RWPE2 (cell line): ENCODE results near the gene LRIG1.

Source experiments
- ATAC-seq: fragments of 200-7000 bp; cut with Tn5 transposase; 3 replicates; pipeline ENCODE4 v1.9.1; 2021; ENCODE audit warnings: low read depth
- DNase-seq: peaks from one replicate; pipeline ENCODE4 v3.0.0-alpha.2; 2020; ENCODE audit warnings: low spot score
- H3K27ac ChIP-seq: fragments of 450-650 bp; 2 replicates; pipeline ENCODE4 v1.5.1; 2017; ENCODE audit warnings: mild to moderate bottlenecking; ENCODE audit not compliant: poor library complexity, severe bottlenecking
- H3K27me3 ChIP-seq: fragments of 250-450 bp; sonication (Bioruptor Pico); 2 replicates; pipeline ENCODE4 v1.5.1; 2021; ENCODE audit warnings: mild to moderate bottlenecking, moderate library complexity; ENCODE audit not compliant: insufficient read depth, poor library complexity, severe bottlenecking
- H3K36me3 ChIP-seq: fragments of 250-450 bp; sonication (Bioruptor Pico); 2 replicates; pipeline ENCODE4 v1.5.1; 2020; ENCODE audit warnings: low read depth, mild to moderate bottlenecking, moderate library complexity
- H3K4me1 ChIP-seq: fragments of 250-450 bp; sonication (Bioruptor Pico); 2 replicates; pipeline ENCODE4 v1.5.1; 2021; ENCODE audit warnings: mild to moderate bottlenecking, moderate library complexity; ENCODE audit not compliant: insufficient read depth, poor library complexity, severe bottlenecking
- H3K4me3 ChIP-seq: fragments of 250-450 bp; sonication (Bioruptor Pico); 2 replicates; pipeline ENCODE4 v1.5.1; 2021; ENCODE audit warnings: mild to moderate bottlenecking, moderate library complexity; ENCODE audit not compliant: severe bottlenecking
- H3K9me3 ChIP-seq: fragments of 250-450 bp; sonication (Bioruptor Pico); 2 replicates; pipeline ENCODE4 v1.5.1; 2021; ENCODE audit warnings: mild to moderate bottlenecking, moderate library complexity; ENCODE audit not compliant: severe bottlenecking
- CTCF ChIP-seq: fragments of 450-650 bp; IDR thresholded peaks from one replicate; pipeline ENCODE4 v1.5.1; 2017; ENCODE audit warnings: mild to moderate bottlenecking, moderate library complexity; ENCODE audit not compliant: poor library complexity, severe bottlenecking

LRIG1 gene

GRCh38 chr3:66501483-66502244 lies 842 bp upstream of the LRIG1 start:
- Histone ChIP-seq H3K36me3 (no peaks in the 10 kb centered on the region), H3K27ac (no peak overlapping the region), H3K4me3 (peak overlapping the region; percentile 92), H3K4me1 (no peaks in the 10 kb centered on the region), H3K27me3 (no peaks in the 10 kb centered on the region), H3K9me3 (no peaks in the 10 kb centered on the region)
- TF ChIP-seq CTCF, result peak; percentile 2
- ATAC-seq (no peak), DNase-seq (no peak)

GRCh38 chr3:66499881-66500575 lies 794 bp downstream of the LRIG1 start:
- no peak for DNase-seq
- Histone ChIP-seq H3K27ac (no peak overlapping the region), H3K9me3 (no peaks in the 10 kb centered on the region), H3K4me3 (peak overlapping the region; percentile 92), H3K36me3 (no peaks in the 10 kb centered on the region), H3K4me1 (no peaks in the 10 kb centered on the region), H3K27me3 (no peaks in the 10 kb centered on the region)
- ATAC-seq, result peak; percentile 8; the same call in 2 of the 3 replicates
- no peak for TF ChIP-seq CTCF

- Histone ChIP-seq H3K27me3 (no peaks in the 10 kb centered on the region), H3K9me3 (no peaks in the 10 kb centered on the region), H3K36me3 (no peaks in the 10 kb centered on the region), H3K27ac (no peak overlapping the region), H3K4me1 (no peaks in the 10 kb centered on the region), H3K4me3 (peak overlapping the region; percentile 92)
- TF ChIP-seq CTCF, result no peak
- ATAC-seq (no peak), DNase-seq (no peak)
Observed at GRCh38 chr3:66498687-66499621, 1.9 kb downstream of the LRIG1 start.

GRCh38 chr3:66497985-66498671 lies 2.7 kb downstream of the LRIG1 start:
- Histone ChIP-seq H3K4me1 (no peaks in the 10 kb centered on the region), H3K36me3 (no peaks in the 10 kb centered on the region), H3K4me3 (no peak overlapping the region), H3K9me3 (no peaks in the 10 kb centered on the region), H3K27ac (no peak overlapping the region), H3K27me3 (no peaks in the 10 kb centered on the region)
- ATAC-seq (no peak), DNase-seq (no peak)
- TF ChIP-seq CTCF, result no peak
